ENCODE measurements around the gene BMI1. TPM values are rescaled to one million over a fixed set of nuclear protein-coding genes. Genes with fewer than 3 reads are reported as not detected.

Gene BMI1
- total RNA-seq, 1 experiment from 2014 or later: 121 TPM

- H3K9me3 ChIP-seq: no peaks in the 10 kb centered on the region
- TF ChIP-seq CTCF (IDR thresholded peaks at IDR 0.05; ENCODE audit: insufficient read depth in 1 of 2, low read depth in 1 of 2, low read length in 1 of 2, severe bottlenecking in 1 of 2, unreplicated experiment in 1 of 2): no peak
- intact Hi-C loops (cut with micrococcal nuclease; ENCODE audit: unreplicated experiment): loop anchor here (10.0 kb wide), 1 partner anchor 214 kb away; no protein-coding TSS in a partner anchor
- Mint-ChIP-seq H3K4me1 (ENCODE audit: low read depth, unreplicated experiment) (peaks cover 12% of the 10 kb centered on the region), H3K36me3 (ENCODE audit: insufficient read depth, unreplicated experiment) (peaks cover 30% of the 10 kb centered on the region), H3K27ac (ENCODE audit: unreplicated experiment) (no peak overlapping the region), H3K9me3 (ENCODE audit: unreplicated experiment) (no peaks in the 10 kb centered on the region), H3K27me3 (ENCODE audit: insufficient read depth, unreplicated experiment) (peaks cover 2% of the 10 kb centered on the region), H3K4me3 (ENCODE audit: unreplicated experiment) (peak overlapping the region; percentile 24)
- BruUV-seq (replicated peaks): no TSS peak
- peaks cover 24% of the 10 kb centered on the region for H3K4me1 ChIP-seq
- DNase-seq: no peak
- ChIA-PET CTCF (no interaction called here), POLR2A (no interaction called here)
- no peaks in the 10 kb centered on the region for H3K36me3 ChIP-seq (ENCODE audit: control insufficient read depth, insufficient read depth, low read length)
- no peak overlapping the region for H3K4me3 ChIP-seq (ENCODE audit: low read depth, low read length)
- H3K27me3 ChIP-seq (replicated peaks; ENCODE audit: control insufficient read depth, insufficient read depth, low read length): no peaks in the 10 kb centered on the region
Observed at GRCh38 chr10:22318772-22319171, 2.1 kb upstream of the BMI1 start.

- Mint-ChIP-seq H3K27ac (ENCODE audit: unreplicated experiment) (peak overlapping the region; percentile 88), H3K9me3 (ENCODE audit: unreplicated experiment) (no peaks in the 10 kb centered on the region), H3K4me3 (ENCODE audit: unreplicated experiment) (peak overlapping the region; percentile 88), H3K36me3 (ENCODE audit: insufficient read depth, unreplicated experiment) (peaks cover 30% of the 10 kb centered on the region), H3K27me3 (ENCODE audit: insufficient read depth, unreplicated experiment) (peaks cover 2% of the 10 kb centered on the region), H3K4me1 (ENCODE audit: low read depth, unreplicated experiment) (peaks cover 20% of the 10 kb centered on the region)
- POLR2A ChIA-PET: no interaction called here
- no peak for TF ChIP-seq CTCF (IDR thresholded peaks at IDR 0.05; ENCODE audit: insufficient read depth in 1 of 2, low read depth in 1 of 2, low read length in 1 of 2, severe bottlenecking in 1 of 2, unreplicated experiment in 1 of 2)
- no TSS peak for BruUV-seq (replicated peaks)
- intact Hi-C loops (cut with micrococcal nuclease; ENCODE audit: unreplicated experiment): loop anchor here (10.0 kb wide), 1 partner anchor 215 kb away; no protein-coding TSS in a partner anchor
- no peak for DNase-seq
- Histone ChIP-seq H3K36me3 (ENCODE audit: control insufficient read depth, insufficient read depth, low read length) (no peaks in the 10 kb centered on the region), H3K4me3 (ENCODE audit: low read depth, low read length) (peak overlapping the region; percentile 90), H3K9me3 (no peaks in the 10 kb centered on the region), H3K27me3 (replicated peaks; ENCODE audit: control insufficient read depth, insufficient read depth, low read length) (no peaks in the 10 kb centered on the region), H3K4me1 (peaks cover 32% of the 10 kb centered on the region)
- CTCF ChIA-PET: no interaction called here
Observed at GRCh38 chr10:22319547-22319979, 1.3 kb upstream of the BMI1 start.

DNA sequence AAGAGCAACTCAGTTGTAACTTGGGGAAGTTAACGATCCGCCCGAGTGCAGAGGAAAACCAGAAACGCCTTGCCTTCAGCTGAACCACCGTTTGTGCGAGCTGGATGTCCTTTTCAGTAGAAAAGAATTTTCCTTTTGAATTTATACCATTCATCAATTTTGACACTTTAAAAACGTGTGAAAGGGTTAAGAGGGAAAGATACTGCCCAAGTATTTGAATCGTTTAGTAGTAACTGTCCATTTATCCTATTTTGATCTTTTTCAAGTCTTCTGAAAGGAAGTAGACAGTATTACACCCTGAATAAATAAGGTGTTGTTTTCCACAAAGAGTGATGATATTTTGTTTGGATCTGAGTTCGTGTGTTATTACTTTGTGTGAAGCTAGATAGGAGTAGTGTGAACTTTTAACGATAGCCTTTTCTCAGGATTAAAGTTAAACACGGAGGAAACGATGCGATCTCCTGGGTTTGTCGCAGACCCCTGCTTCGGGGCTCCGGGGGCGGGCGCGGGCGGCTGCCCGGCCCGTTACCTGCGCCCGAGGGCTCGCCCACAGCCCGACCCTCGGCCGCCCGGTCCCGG, 830 bp upstream of the BMI1 start:
- intact Hi-C loops (cut with micrococcal nuclease; ENCODE audit: unreplicated experiment): loop anchor here (5.0 to 10.0 kb wide), 4 partner anchors 215 to 788 kb away; partner anchors contain the start of gene MLLT10
- Mint-ChIP-seq H3K36me3 (ENCODE audit: insufficient read depth, unreplicated experiment) (peaks cover 34% of the 10 kb centered on the region), H3K9me3 (ENCODE audit: unreplicated experiment) (no peaks in the 10 kb centered on the region), H3K27me3 (ENCODE audit: insufficient read depth, unreplicated experiment) (peaks cover 2% of the 10 kb centered on the region), H3K4me3 (ENCODE audit: unreplicated experiment) (peak overlapping the region; percentile 88), H3K27ac (ENCODE audit: unreplicated experiment) (peak overlapping the region; percentile 88), H3K4me1 (ENCODE audit: low read depth, unreplicated experiment) (peaks cover 25% of the 10 kb centered on the region)
- ChIA-PET CTCF (no interaction called here), POLR2A (no interaction called here)
- TF ChIP-seq CTCF (IDR thresholded peaks at IDR 0.05; ENCODE audit: insufficient read depth in 1 of 2, low read depth in 1 of 2, low read length in 1 of 2, severe bottlenecking in 1 of 2, unreplicated experiment in 1 of 2): no peak
- no TSS peak for BruUV-seq (replicated peaks)
- Histone ChIP-seq H3K36me3 (ENCODE audit: control insufficient read depth, insufficient read depth, low read length) (no peaks in the 10 kb centered on the region), H3K4me3 (ENCODE audit: low read depth, low read length) (peak overlapping the region; percentile 90), H3K9me3 (no peaks in the 10 kb centered on the region), H3K4me1 (peaks cover 36% of the 10 kb centered on the region), H3K27me3 (replicated peaks; ENCODE audit: control insufficient read depth, insufficient read depth, low read length) (no peaks in the 10 kb centered on the region)
- DNase-seq: no peak

Data from Caco-2 (cell line).